GM19351 (cell line): ENCODE data around the gene SDC4.

ENCODE experiments used
- ATAC-seq: cut with Tn5 transposase; IDR thresholded peaks from one replicate; pipeline ENCODE4 v1.9.1; 2021; ENCODE audit warnings: mild to moderate bottlenecking, moderate library complexity; ENCODE audit not compliant: unreplicated experiment

The SDC4 gene

DNA sequence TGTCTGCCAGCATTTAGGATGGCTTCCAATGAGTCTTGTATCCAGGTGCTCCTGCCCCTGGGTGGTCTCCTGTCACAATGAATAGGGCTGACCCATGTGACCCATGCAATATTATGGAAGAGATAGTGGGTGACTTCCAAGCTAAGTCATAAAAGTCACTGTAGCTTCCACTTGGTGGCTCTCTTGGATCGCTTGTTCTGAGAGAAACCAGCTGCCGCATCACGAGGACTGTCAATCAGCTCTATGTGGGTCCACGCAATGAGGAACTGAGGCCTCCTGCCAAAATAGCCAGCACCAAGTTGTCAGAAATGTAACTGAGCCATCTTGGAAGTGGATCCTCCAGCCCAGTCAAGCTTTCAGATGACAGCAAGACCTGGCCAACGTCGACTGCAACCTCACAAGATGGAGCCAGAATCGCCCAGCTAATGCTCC is 25.3 kb downstream of the SDC4 start:
- no peak for ATAC-seq

DNA sequence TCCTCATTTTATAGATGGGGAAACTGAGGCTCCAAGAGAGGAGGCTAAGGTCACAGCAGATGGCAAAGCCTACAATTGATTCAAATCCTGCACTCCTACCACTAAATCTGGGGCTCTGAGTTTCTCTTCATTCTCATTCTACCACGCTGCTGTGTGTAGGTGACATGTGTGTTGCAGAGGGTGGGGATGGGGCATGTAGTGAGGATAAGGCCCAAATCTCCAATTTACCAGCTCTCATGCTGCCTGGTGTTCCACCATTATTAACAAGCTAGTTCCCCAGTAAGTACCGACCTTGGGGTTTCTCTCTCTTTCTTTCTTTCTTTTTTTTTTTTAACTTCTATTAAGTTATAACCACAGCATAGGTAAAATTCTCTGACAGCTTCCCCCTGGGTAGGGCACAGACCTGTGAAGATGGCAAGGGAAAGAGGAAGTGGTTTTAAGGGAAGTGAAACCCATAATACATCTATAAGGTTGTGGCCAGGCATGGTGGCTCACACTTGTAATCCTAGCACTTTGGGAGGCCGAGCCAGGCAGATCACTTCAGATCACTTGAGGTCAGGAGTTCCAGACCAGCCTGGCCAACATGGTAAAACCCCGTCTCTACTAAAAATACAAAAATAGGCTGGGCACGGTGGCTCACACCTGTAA is 27.2 kb downstream of the SDC4 start:
- ATAC-seq, result no peak

- ATAC-seq, result no peak
Measured at GRCh38 chr20:45318948-45319347, 29.3 kb downstream of the SDC4 start.

GRCh38 chr20:45318386-45318939 is 29.8 kb downstream of the SDC4 start:
- ATAC-seq, result no peak

GRCh38 chr20:45317826-45318225 is 30.4 kb downstream of the SDC4 start:
- no peak for ATAC-seq

DNA sequence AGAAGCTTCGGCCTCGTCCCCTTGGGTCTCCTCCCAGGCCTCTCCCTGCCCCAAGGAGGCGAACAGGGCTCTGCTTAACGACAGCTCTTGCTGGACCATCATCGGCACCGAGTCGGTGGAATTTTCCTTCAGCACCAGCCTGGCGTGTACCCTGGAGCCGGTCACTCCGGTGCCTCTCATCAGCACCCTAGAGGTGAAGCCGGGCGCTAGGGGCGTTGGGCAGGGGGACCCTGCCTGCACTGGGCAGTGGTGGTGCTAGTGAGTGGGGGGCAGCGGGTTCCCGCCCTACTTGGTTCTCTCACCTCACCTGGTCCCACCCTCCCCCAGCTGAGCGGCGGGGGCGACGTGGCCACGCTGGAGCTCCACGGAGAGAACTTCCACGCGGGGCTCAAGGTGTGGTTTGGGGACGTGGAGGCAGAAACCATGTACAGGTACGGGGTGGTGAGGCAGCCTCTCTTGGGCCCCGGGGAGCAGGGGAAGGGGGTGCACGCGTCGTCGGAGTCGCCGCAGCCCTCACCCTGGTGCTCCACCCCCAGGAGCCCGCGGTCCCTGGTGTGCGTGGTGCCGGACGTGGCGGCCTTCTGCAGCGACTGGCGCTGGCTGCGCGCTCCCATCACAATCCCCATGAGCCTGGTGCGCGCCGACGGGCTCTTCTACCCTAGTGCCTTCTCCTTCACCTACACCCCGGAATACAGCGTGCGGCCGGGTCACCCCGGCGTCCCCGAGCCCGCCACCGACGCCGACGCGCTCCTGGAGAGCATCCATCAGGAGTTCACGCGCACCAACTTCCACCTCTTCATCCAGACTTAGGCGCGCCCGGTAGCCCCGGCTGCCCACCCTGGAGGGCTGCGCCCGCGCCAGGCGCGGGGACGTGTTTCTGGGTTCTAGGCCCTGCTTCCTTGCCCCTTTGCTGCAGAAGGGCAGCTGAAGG is 31.8 kb downstream of the SDC4 start:
- no peak for ATAC-seq

- no peak for ATAC-seq
Measured at GRCh38 chr20:45315672-45316071, 32.6 kb downstream of the SDC4 start.

DNA sequence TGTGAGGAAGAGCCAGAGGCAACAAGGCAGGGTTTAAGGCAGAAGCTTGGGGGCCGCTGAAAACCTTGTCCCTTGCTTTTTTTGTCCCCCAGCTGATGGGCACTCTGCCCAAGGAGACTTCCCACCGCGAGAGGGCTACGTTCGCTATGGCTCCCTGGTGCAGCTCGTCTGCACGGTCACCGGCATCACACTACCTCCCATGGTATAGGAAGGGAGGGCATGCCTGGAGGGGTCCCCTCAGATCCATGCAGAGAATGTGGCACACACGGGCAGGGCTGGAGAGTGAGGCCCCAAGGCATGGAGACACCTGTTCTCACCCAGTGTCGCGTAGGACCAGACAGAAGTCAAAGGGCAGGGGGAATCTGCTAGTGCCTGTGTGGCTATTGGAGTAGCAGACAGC is 34.3 kb downstream of the SDC4 start:
- no peak for ATAC-seq

GRCh38 chr20:45313065-45313695 is 35.0 kb downstream of the SDC4 start:
- ATAC-seq, result no peak

- no peak for ATAC-seq
Measured at GRCh38 chr20:45312241-45312640, 36.0 kb downstream of the SDC4 start.

DNA sequence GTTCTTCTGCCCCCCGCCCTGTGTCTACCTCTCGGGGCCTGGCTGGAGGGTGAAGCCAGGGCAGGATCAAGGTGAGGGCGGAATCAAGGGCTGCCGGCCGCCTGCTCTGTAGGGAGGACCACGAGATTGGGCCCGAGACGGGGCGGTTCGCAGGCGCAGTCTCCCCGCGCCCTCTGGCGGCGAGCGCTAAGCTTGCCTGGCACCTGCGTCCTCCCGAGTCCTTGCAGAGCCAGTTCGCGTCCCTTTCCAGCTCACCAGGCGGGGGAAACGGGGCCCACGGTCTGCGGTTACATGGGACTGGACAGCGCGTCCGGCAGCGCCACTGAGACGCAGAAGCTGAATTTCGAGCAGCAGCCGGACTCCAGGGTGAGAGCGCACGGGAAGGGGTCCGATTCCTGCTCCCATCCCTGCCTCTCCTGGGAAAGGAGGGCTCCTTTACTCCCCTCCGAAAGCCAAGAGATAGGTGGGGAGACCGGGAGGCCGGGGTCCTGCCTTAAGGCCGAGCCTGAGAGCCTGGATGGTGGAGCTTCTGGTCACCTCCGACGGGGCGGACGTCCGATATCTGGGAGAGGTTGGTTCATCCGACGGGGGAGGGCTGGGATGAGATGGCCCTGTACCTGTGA is 36.5 kb downstream of the SDC4 start:
- ATAC-seq, result no peak

GRCh38 chr20:45309075-45309474 is 39.1 kb downstream of the SDC4 start:
- no peak for ATAC-seq

DNA sequence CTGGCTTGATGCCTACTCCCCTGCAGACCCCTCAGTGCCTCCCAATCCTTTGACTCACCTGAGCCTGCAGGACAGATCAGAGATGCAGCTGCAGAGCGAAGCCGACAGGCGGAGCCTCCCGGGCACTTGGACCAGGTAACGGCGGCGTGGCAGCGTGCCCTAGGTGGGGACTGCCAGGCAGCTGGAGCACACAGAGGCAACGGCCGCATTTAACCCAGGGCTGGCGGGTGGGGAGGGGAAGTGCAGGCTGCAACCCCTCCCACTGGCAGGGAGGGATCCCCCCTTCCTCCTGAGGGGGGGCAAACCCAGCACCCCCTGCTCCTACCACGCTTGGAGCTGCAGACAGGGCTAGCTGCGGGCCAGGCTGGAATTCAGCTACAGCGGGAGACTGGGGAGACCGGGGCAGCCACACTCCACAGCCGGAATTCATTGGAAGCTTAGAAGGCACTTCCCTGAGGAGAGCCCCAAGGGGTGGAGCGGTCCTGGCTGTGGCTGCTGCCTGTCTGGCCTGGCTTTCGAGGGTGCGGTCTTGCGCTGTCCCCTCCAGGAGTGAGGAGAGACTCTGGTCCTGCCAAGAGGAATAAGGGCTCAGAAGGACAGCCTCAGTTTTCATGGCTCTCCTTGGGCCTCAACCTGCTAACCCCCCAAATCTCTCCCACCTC is 40.0 kb downstream of the SDC4 start, which contains the start of gene MATN4:
Gene MATN4 (minus strand): TSS at position 183 of the 662 bp plus-strand sequence. CDS start 2,717 bp downstream, outside the sequence.
- ATAC-seq, result no peak

- ATAC-seq, result no peak
Measured at GRCh38 chr20:45307076-45307640, 41.1 kb downstream of the SDC4 start.

GRCh38 chr20:45306431-45306982 is 41.7 kb downstream of the SDC4 start, which contains the start of gene RBPJL:
Gene RBPJL (plus strand): TSS chr20:45306840. CDS start chr20:45306923, 83 bp downstream.
- ATAC-seq, result no peak

DNA sequence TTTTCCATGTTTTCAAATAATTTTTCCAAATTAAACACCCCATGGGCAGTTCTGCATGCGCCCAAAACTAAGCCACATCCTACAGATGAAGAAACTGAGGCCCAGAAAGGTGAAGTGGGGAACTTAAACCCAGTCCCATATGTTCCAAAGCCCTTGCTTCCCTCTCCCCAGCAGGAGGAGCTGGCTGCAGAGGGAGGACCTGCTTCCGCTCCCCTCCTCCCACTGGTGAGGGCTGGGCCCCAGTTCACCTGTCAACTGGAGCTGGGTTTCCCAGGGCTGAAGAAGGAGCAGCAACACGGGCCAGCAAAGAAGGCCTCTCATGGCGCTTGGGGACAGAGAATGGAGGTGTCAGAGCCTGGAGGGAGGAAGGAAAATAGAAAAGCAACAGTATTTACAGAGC is 43.0 kb downstream of the SDC4 start:
- ATAC-seq, result no peak

DNA sequence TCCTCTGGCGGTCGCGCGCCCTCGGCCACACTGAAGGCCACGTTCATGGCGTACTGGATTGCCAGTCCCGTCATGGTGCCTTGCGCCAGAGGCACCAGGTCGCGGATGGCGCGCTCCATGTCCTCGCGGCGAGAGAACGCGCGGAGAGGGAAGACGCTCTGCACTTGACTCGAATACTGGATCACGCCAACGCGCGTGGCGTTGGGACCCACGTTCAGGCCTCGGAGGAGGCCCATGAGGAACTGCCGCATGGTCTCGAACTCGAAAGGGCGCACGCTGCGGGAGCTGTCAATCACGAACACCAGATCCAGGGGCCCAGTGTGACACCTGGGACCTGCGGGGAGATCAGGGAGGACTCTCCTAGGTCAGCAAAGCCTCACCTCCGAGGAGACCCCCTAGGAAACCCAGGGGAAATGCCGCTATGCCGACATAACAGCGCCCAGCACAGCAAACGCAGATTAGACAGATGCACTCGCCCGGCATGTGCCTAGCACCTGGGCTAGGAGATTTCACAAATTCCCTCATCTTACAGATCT is 43.7 kb downstream of the SDC4 start:
- ATAC-seq, result no peak

GRCh38 chr20:45303586-45304463 is 44.4 kb downstream of the SDC4 start:
- ATAC-seq, result no peak
